ENCODE results near the gene ESD. TPM values are rescaled to one million over a fixed set of nuclear protein-coding genes. Genes with fewer than 3 reads are reported as not detected.
"Not testable (repeated sequence)": the region's sequence is repeated elsewhere in the genome, so short reads cannot be mapped to it uniquely, and the experiment has no call there.

The ESD gene
- polyA plus RNA-seq, 10 donors = 140 to 177 (median 158) TPM

- no peak for DNase-seq
These were observed 708 bp upstream of the ESD start for GRCh38 chr13:46797501-46798237.

GRCh38 chr13:46796129-46796514, 839 bp downstream of the ESD start:
- no peak for DNase-seq

- no peak for DNase-seq
These were observed 1.6 kb downstream of the ESD start for GRCh38 chr13:46795321-46795720.

GRCh38 chr13:46783504-46783903, 13.5 kb downstream of the ESD start:
- DNase-seq = no peak

- DNase-seq = no peak
These were observed 14.3 kb downstream of the ESD start for GRCh38 chr13:46782691-46783090.

GRCh38 chr13:46782066-46782465, 14.9 kb downstream of the ESD start:
- DNase-seq = no peak

- no peak for DNase-seq
These were observed 18.1 kb downstream of the ESD start for GRCh38 chr13:46778890-46779289.

- no peak for DNase-seq
These were observed 18.9 kb downstream of the ESD start for GRCh38 chr13:46778095-46778494.

- peak in 1 of 3 donors; percentile 42 for DNase-seq
These were observed 21.4 kb downstream of the ESD start for GRCh38 chr13:46775385-46776107.

GRCh38 chr13:46773541-46773940, 23.4 kb downstream of the ESD start:
- DNase-seq = no peak

- DNase-seq = no peak
These were observed 25.3 kb downstream of the ESD start for GRCh38 chr13:46771693-46772092.

- DNase-seq = not testable (repeated sequence)
These were observed 27.0 kb downstream of the ESD start for GRCh38 chr13:46769925-46770324.

GRCh38 chr13:46761866-46762265, 35.1 kb downstream of the ESD start:
- no peak for DNase-seq

- DNase-seq = no peak
These were observed 35.8 kb downstream of the ESD start for GRCh38 chr13:46761174-46761573.

GRCh38 chr13:46759846-46760245, 37.1 kb downstream of the ESD start:
- no peak for DNase-seq

GRCh38 chr13:46757640-46758039, 39.3 kb downstream of the ESD start:
- DNase-seq = no peak

GRCh38 chr13:46756977-46757376, 40.0 kb downstream of the ESD start:
- DNase-seq = no peak

- not testable (repeated sequence) for DNase-seq
These were observed 41.5 kb downstream of the ESD start for GRCh38 chr13:46755508-46755907.

GRCh38 chr13:46754812-46755211, 42.1 kb downstream of the ESD start:
- DNase-seq = no peak

GRCh38 chr13:46753917-46754316, 43.0 kb downstream of the ESD start:
- no peak for DNase-seq

GRCh38 chr13:46753137-46753536, 43.8 kb downstream of the ESD start:
- DNase-seq = no peak

GRCh38 chr13:46751811-46752635, 44.9 kb downstream of the ESD start:
- DNase-seq = peak in 1 of 3 donors; percentile 27

GRCh38 chr13:46749951-46750350, 47.0 kb downstream of the ESD start:
- no peak for DNase-seq
